SH-SY5Y (cell line): ENCODE measurements around the gene SPATA2L.

Experiments used
- GATA2 ChIP-seq: IDR thresholded peaks from 2 replicates; pipeline ENCODE4 v1.6.1; 2011; ENCODE audit warnings: mild to moderate bottlenecking, low read depth, low read length
- GATA3 ChIP-seq: IDR thresholded peaks from 2 replicates; pipeline ENCODE4 v1.6.1; 2011; ENCODE audit warnings: low read depth, mild to moderate bottlenecking, low read length, moderate library complexity

DNA sequence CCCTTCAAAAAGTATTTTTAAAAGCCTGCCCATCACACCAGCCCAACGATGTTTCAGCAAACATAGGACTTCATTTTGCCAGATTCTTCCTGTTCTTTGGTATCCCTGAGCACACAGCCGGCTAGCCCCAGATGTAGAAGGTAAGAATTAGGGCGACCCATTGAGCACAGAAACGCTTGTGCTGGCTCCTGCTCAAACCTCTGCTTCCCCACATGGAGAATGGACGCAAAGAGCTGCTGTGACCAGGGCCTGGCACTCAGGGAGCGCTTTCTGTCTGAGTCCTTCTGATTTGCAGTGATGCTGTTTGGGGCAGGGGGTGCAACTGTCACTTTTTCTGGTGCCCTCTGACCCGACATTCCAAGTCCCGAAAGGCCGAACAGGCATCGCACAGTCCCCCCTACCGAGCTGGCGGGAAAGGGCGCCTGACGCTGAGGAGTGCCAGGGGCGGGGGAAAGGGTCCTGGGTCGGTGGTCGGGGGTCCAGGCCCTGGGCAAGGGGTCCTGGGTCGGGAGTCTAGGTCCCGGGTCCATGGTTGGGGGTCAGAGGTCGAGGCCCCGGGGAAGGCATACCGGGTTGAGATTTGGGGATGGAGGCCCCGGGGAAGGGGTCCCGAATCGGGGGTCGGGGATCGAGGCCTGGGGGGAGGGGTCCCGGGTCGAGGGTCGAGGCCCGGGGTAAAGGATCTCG, 44.9 kb downstream of the SPATA2L start:
- no peak for TF ChIP-seq GATA2
- no peak for TF ChIP-seq GATA3
